ENCODE results near the gene CAP2. TPM values are rescaled to one million over a fixed set of nuclear protein-coding genes. Genes with fewer than 3 reads are reported as not detected.

CAP2 gene
- total and polyA plus RNA-seq, 9 of the 15 experiments (the other 6 are each of a cell fraction or from before 2014, with no cell fraction given): not detected

DNA sequence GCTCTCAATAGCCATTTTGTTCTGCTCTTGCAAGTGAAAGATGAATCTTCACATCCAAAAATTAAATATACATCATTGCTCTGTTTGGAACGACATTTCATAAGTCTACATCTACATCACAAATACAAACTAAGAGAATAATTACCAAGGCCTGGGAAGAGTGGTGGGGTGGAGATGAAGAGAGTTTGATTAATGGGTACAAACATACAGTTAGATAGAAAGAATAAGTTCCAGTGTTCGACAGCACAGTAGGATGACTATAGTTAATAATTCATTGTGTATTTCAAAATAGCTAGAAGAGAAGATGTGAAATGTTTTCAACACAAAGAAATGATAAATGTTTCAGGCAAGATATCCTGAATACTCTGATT, 38.0 kb upstream of the CAP2 start:
- H2AFZ ChIP-seq (ENCODE audit: low read depth, low read length): no peak overlapping the region
- H3K79me2 ChIP-seq (ENCODE audit: control insufficient read depth, insufficient read depth, low read length): no peaks in the 10 kb centered on the region
- POLR2A ChIA-PET: no interaction called here
- no peak overlapping the region for H3K4me3 ChIP-seq
- DNase-seq (ENCODE audit: extremely low read depth in 1 of 4, low spot score in 3 of 4) (no peak), ATAC-seq (no peak), FAIRE-seq (no peak)
- no TSS peak for BruUV-seq (replicated peaks)
- H3K9me3 ChIP-seq (replicated peaks; ENCODE audit: control insufficient read depth, insufficient read depth, low read depth, low read length): no peaks in the 10 kb centered on the region
- H3K36me3 ChIP-seq (ENCODE audit: control insufficient read depth, insufficient read depth, low read length): no peaks in the 10 kb centered on the region
- intact Hi-C loops (cut with micrococcal nuclease): no loop called here
- H3K27me3 ChIP-seq (ENCODE audit: control insufficient read depth in 2 of 2, insufficient read depth in 2 of 2, low read length in 2 of 2): no peaks in the 10 kb centered on the region
- WGBS (ENCODE audit: insufficient coverage, low coverage, missing lambda C conversion rate): 2% methylated on average over 2 of the region's 2 CpGs
- CTCF ChIA-PET (ENCODE audit: low intra/inter-chr PET ratio): no interaction called here
- no peak for TF ChIP-seq NR2C2 (CRISPR knock-in tag; IDR thresholded peaks at IDR 0.05)
- TF ChIP-seq NR2C2 (tag; IDR thresholded peaks at IDR 0.05): no peak
- no peak for TF ChIP-seq MIER1 (IDR thresholded peaks at IDR 0.05; ENCODE audit: low read depth)
- TF ChIP-seq, protein P1, sequence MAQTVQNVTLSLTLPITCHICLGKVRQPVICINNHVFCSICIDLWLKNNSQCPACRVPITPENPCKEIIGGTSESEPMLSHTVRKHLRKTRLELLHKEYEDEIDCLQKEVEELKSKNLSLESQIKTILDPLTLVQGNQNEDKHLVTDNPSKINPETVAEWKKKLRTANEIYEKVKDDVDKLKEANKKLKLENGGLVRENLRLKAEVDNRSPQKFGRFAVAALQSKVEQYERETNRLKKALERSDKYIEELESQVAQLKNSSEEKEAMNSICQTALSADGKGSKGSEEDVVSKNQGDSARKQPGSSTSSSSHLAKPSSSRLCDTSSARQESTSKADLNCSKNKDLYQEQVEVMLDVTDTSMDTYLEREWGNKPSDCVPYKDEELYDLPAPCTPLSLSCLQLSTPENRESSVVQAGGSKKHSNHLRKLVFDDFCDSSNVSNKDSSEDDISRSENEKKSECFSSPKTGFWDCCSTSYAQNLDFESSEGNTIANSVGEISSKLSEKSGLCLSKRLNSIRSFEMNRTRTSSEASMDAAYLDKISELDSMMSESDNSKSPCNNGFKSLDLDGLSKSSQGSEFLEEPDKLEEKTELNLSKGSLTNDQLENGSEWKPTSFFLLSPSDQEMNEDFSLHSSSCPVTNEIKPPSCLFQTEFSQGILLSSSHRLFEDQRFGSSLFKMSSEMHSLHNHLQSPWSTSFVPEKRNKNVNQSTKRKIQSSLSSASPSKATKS (CRISPR knock-in tag; IDR thresholded peaks at IDR 0.05): no peak
- no peak for TF ChIP-seq GABPB1 (CRISPR knock-in tag; IDR thresholded peaks at IDR 0.05)
- TF ChIP-seq DACH1 (IDR thresholded peaks at IDR 0.05; ENCODE audit: partially characterized antibody): no peak
- no peak for TF ChIP-seq ELF4 (CRISPR knock-in tag; IDR thresholded peaks at IDR 0.05)
- TF ChIP-seq SMC3 (conservative IDR thresholded peaks at IDR 0.05; ENCODE audit: insufficient read depth, low read depth, low read length): no peak
- TF ChIP-seq FIP1L1 (IDR thresholded peaks at IDR 0.05; ENCODE audit: low read depth, low read length, poor library complexity, severe bottlenecking): no peak
- TF ChIP-seq KDM4B (IDR thresholded peaks at IDR 0.05; ENCODE audit: borderline replicate concordance in 2 of 2, low read depth in 1 of 2): no peak
- TF ChIP-seq ZNF175 (CRISPR knock-in tag; IDR thresholded peaks at IDR 0.05; ENCODE audit: low read depth): no peak
- TF ChIP-seq, protein P2, sequence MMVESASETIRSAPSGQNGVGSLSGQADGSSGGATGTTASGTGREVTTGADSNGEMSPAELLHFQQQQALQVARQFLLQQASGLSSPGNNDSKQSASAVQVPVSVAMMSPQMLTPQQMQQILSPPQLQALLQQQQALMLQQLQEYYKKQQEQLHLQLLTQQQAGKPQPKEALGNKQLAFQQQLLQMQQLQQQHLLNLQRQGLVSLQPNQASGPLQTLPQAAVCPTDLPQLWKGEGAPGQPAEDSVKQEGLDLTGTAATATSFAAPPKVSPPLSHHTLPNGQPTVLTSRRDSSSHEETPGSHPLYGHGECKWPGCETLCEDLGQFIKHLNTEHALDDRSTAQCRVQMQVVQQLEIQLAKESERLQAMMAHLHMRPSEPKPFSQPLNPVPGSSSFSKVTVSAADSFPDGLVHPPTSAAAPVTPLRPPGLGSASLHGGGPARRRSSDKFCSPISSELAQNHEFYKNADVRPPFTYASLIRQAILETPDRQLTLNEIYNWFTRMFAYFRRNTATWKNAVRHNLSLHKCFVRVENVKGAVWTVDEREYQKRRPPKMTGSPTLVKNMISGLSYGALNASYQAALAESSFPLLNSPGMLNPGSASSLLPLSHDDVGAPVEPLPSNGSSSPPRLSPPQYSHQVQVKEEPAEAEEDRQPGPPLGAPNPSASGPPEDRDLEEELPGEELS (CRISPR knock-in tag; IDR thresholded peaks at IDR 0.05; ENCODE audit: borderline replicate concordance): no peak
- no peak for TF ChIP-seq ZNF316 (IDR thresholded peaks at IDR 0.05)
- TF ChIP-seq, protein P3, sequence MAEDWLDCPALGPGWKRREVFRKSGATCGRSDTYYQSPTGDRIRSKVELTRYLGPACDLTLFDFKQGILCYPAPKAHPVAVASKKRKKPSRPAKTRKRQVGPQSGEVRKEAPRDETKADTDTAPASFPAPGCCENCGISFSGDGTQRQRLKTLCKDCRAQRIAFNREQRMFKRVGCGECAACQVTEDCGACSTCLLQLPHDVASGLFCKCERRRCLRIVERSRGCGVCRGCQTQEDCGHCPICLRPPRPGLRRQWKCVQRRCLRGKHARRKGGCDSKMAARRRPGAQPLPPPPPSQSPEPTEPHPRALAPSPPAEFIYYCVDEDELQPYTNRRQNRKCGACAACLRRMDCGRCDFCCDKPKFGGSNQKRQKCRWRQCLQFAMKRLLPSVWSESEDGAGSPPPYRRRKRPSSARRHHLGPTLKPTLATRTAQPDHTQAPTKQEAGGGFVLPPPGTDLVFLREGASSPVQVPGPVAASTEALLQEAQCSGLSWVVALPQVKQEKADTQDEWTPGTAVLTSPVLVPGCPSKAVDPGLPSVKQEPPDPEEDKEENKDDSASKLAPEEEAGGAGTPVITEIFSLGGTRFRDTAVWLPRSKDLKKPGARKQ (CRISPR knock-in tag; IDR thresholded peaks at IDR 0.05): no peak
- no peak overlapping the region for H3K27ac ChIP-seq (ENCODE audit: extremely low read depth, low read depth, low read length)
- no peak overlapping the region for H3K4me2 ChIP-seq (ENCODE audit: insufficient read depth, low read length)
- H3K9me1 ChIP-seq (ENCODE audit: control insufficient read depth, insufficient read depth, low read length): no peaks in the 10 kb centered on the region
- no peaks in the 10 kb centered on the region for H3K4me1 ChIP-seq (replicated peaks in 1 of 2; ENCODE audit: control insufficient read depth in 2 of 2, insufficient read depth in 2 of 2, low read length in 2 of 2)
- in situ Hi-C loops (cut with MboI): no loop called here
- H4K20me1 ChIP-seq (replicated peaks; ENCODE audit: control insufficient read depth, insufficient read depth, low read length): no peaks in the 10 kb centered on the region
- no peak overlapping the region for H3K9ac ChIP-seq (ENCODE audit: insufficient read depth in 1 of 2, low read depth in 2 of 2, low read length in 2 of 2)
